HepG2 (cell line): ENCODE results near the gene TUBB3. TPM values are rescaled to one million over a fixed set of nuclear protein-coding genes. Genes with fewer than 3 reads are reported as not detected.

Experiments
- AHR ChIP-seq: IDR thresholded peaks from 2 replicates; pipeline ENCODE4 v1.6.1; 2018; ENCODE audit warnings: missing genetic modification reagents, missing compliant biosample characterization
- ARNT2 ChIP-seq: sonication (generic); formaldehyde crosslinking; IDR thresholded peaks from 2 replicates; pipeline ENCODE4 v1.8.0; 2022; ENCODE audit warnings: mild to moderate bottlenecking, low read depth, missing genetic modification reagents, moderate library complexity
- HINFP ChIP-seq: sonication (generic); formaldehyde crosslinking; IDR thresholded peaks from 2 replicates; pipeline ENCODE4 v1.4.0; 2020; ENCODE audit warnings: low read depth, mild to moderate bottlenecking, missing genetic modification reagents
- HIVEP1 ChIP-seq: sonication (generic); formaldehyde crosslinking; IDR thresholded peaks from 2 replicates; pipeline ENCODE4 v1.4.0; 2020; ENCODE audit warnings: mild to moderate bottlenecking, missing genetic modification reagents
- RCOR2 ChIP-seq: IDR thresholded peaks from 2 replicates; pipeline ENCODE4 v1.6.1; 2016; ENCODE audit warnings: missing biosample characterization, missing genetic modification reagents
- RELA ChIP-seq: sonication (generic); formaldehyde crosslinking; IDR thresholded peaks from 2 replicates; pipeline ENCODE4 v1.4.0; 2020; ENCODE audit warnings: missing genetic modification reagents
- SAP130 ChIP-seq: IDR thresholded peaks from 2 replicates; pipeline ENCODE4 v1.6.1; 2016; ENCODE audit warnings: low read depth
- SNAPC4 ChIP-seq: sonication (generic); formaldehyde crosslinking; IDR thresholded peaks from 2 replicates; pipeline ENCODE4 v1.4.0; 2020; ENCODE audit warnings: mild to moderate bottlenecking, missing genetic modification reagents
- SP4 ChIP-seq: sonication (generic); formaldehyde crosslinking; IDR thresholded peaks from 2 replicates; pipeline ENCODE4 v1.8.1; 2023; ENCODE audit warnings: mild to moderate bottlenecking, missing genetic modification reagents
- SP5 ChIP-seq: IDR thresholded peaks from 2 replicates; pipeline ENCODE4 v1.6.1; 2016; ENCODE audit warnings: low read depth, borderline replicate concordance
- YEATS4 ChIP-seq: sonication (generic); formaldehyde crosslinking; IDR thresholded peaks from 2 replicates; pipeline ENCODE4 v1.4.0; 2020; ENCODE audit warnings: missing genetic modification reagents, borderline replicate concordance
- ZFAT ChIP-seq: sonication (generic); formaldehyde crosslinking; conservative IDR thresholded peaks from 2 replicates; pipeline ENCODE4 v1.8.1; 2023; ENCODE audit warnings: missing genetic modification reagents, inconsistent platforms
- ZFP36L1 ChIP-seq: sonication (generic); formaldehyde crosslinking; IDR thresholded peaks from 2 replicates; pipeline ENCODE4 v1.8.0; 2022; ENCODE audit warnings: mild to moderate bottlenecking, missing genetic modification reagents, moderate library complexity
- ZFP62 ChIP-seq: sonication (generic); formaldehyde crosslinking; IDR thresholded peaks from 2 replicates; pipeline ENCODE4 v1.4.0; 2020; ENCODE audit warnings: missing genetic modification reagents
- ZNF569 ChIP-seq: sonication (generic); formaldehyde crosslinking; IDR thresholded peaks from 2 replicates; pipeline ENCODE4 v1.5.0; 2020; ENCODE audit warnings: mild to moderate bottlenecking, missing genetic modification reagents, moderate library complexity, borderline replicate concordance
- ZNF709 ChIP-seq: sonication (generic); formaldehyde crosslinking; IDR thresholded peaks from 2 replicates; pipeline ENCODE4 v1.5.0; 2020; ENCODE audit warnings: mild to moderate bottlenecking, missing genetic modification reagents
- ZNF788 ChIP-seq: sonication (generic); formaldehyde crosslinking; IDR thresholded peaks from 2 replicates; pipeline ENCODE4 v1.5.0; 2020; ENCODE audit warnings: mild to moderate bottlenecking, missing genetic modification reagents, borderline replicate concordance
- polyA plus RNA-seq, 8 experiments: library from polyadenylated mRNA; depleted of rRNA in 3 of 8; stranded (reverse) in 7 of 8; unstranded in 1 of 8; fragments of >200 nt; fragmentation: Illumina TruSeq in 4 of 8; extraction: Trizol in 4 of 8; gene quantifications; 2 replicates each; pipeline versions ENCODE4 v1.2.1 to v1.2.3, GENCODE V29; 2011 to 2016; ENCODE audit warnings: low read depth in 4 of 8, missing spikeins in 1 of 8, mixed read lengths in 1 of 8; ENCODE audit not compliant: insufficient read depth in 1 of 8
- total RNA-seq, 5 experiments: library from RNA; depleted of rRNA; stranded (reverse); fragments of >200 nt; fragmentation: Illumina TruSeq; extraction: Trizol; gene quantifications; 2 replicates each; pipeline ENCODE4 v1.2.3, GENCODE V29; 2016; ENCODE audit warnings: low read depth in 1 of 5
- TF ChIP-seq, protein P1 (sequence below): sonication (generic); formaldehyde crosslinking; IDR thresholded peaks from 2 replicates; pipeline ENCODE4 v1.9.0; 2021; ENCODE audit warnings: missing genetic modification reagents, borderline replicate concordance
- TF ChIP-seq, protein P2 (sequence below): sonication (generic); formaldehyde crosslinking; IDR thresholded peaks from 2 replicates; pipeline ENCODE4 v1.8.1; 2023; ENCODE audit warnings: mild to moderate bottlenecking, missing genetic modification reagents, borderline replicate concordance

Gene TUBB3
- total and polyA plus RNA-seq, 2 of the 13 experiments (the other 11 are each of a cell fraction or from before 2014, with no cell fraction given) = 110 to 185 TPM

- TF ChIP-seq SNAPC4 (CRISPR knock-in tag) (no peak), SP5 (CRISPR knock-in tag) (peak; percentile 72), RELA (CRISPR knock-in tag) (no peak), ZNF569 (no peak), RCOR2 (CRISPR knock-in tag) (no peak; the same call in 1 of the 2 replicates), ARNT2 (CRISPR knock-in tag) (no peak), SP4 (CRISPR knock-in tag) (peak; percentile 98), YEATS4 (peak; percentile 57), HINFP (CRISPR knock-in tag) (peak; percentile 97), SAP130 (CRISPR knock-in tag) (peak; percentile 82), ZFAT (CRISPR knock-in tag) (no peak), HIVEP1 (CRISPR knock-in tag) (no peak), ZFP36L1 (CRISPR knock-in tag) (peak; percentile 93; the same call in 1 of the 2 replicates), ZFP62 (no peak), AHR (CRISPR knock-in tag) (no peak), ZNF709 (CRISPR knock-in tag) (peak; percentile 46; the same call in 1 of the 2 replicates), ZNF788 (CRISPR knock-in tag) (peak; percentile 36; the same call in 1 of the 2 replicates)
- TF ChIP-seq, protein P1, sequence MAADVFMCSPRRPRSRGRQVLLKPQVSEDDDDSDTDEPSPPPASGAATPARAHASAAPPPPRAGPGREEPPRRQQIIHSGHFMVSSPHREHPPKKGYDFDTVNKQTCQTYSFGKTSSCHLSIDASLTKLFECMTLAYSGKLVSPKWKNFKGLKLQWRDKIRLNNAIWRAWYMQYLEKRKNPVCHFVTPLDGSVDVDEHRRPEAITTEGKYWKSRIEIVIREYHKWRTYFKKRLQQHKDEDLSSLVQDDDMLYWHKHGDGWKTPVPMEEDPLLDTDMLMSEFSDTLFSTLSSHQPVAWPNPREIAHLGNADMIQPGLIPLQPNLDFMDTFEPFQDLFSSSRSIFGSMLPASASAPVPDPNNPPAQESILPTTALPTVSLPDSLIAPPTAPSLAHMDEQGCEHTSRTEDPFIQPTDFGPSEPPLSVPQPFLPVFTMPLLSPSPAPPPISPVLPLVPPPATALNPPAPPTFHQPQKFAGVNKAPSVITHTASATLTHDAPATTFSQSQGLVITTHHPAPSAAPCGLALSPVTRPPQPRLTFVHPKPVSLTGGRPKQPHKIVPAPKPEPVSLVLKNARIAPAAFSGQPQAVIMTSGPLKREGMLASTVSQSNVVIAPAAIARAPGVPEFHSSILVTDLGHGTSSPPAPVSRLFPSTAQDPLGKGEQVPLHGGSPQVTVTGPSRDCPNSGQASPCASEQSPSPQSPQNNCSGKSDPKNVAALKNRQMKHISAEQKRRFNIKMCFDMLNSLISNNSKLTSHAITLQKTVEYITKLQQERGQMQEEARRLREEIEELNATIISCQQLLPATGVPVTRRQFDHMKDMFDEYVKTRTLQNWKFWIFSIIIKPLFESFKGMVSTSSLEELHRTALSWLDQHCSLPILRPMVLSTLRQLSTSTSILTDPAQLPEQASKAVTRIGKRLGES (CRISPR knock-in tag) = no peak
- TF ChIP-seq, protein P2, sequence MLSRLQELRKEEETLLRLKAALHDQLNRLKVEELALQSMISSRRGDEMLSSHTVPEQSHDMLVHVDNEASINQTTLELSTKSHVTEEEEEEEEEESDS (CRISPR knock-in tag) = no peak
Observed at GRCh38 chr16:89873972-89874689, 49.0 kb upstream of the TUBB3 start (continued).
